ENCODE data around the gene THSD1. TPM values are rescaled to one million over a fixed set of nuclear protein-coding genes. Genes with fewer than 3 reads are reported as not detected.

Gene THSD1, protein sequence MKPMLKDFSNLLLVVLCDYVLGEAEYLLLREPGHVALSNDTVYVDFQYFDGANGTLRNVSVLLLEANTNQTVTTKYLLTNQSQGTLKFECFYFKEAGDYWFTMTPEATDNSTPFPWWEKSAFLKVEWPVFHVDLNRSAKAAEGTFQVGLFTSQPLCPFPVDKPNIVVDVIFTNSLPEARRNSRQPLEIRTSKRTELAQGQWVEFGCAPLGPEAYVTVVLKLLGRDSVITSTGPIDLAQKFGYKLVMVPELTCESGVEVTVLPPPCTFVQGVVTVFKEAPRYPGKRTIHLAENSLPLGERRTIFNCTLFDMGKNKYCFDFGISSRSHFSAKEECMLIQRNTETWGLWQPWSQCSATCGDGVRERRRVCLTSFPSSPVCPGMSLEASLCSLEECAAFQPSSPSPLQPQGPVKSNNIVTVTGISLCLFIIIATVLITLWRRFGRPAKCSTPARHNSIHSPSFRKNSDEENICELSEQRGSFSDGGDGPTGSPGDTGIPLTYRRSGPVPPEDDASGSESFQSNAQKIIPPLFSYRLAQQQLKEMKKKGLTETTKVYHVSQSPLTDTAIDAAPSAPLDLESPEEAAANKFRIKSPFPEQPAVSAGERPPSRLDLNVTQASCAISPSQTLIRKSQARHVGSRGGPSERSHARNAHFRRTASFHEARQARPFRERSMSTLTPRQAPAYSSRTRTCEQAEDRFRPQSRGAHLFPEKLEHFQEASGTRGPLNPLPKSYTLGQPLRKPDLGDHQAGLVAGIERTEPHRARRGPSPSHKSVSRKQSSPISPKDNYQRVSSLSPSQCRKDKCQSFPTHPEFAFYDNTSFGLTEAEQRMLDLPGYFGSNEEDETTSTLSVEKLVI
- total RNA-seq, result under 1 TPM; 0.23 to 0.28 TPM

DNA sequence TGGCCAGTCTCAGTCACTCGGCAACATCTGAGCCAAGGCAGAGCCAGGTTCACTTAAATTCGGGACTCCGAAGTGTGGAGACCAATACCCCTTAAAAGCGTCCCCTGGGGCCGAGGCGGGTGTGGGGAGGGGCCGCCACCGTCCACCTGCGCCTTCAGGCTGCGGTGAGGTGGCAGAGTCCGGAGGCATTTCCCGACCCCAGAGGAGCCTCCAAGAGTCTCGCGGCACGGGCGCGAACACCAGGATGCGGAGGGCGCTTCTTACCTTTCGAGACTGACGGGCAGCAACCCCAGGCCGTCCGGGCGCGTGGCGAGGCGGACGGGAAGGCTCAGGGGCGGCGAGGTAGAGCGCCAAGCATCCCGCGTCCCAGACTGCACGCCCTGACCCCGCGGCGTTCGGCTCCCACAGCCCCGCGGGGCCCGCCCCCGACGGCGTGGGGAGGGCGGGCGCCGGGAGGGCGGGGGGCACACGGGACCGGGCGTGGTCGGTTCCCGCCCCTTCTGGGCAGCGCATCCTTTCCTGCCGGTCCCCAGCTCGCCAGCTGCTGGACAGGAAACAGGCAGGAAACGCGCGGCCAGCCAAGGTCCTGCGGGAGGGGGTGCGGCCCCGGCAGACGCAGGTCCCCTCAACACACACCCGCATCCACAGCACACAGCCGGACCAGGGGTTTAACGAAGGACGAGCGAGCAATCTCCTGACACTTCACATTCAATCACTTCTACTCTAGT, at the start of gene THSD1:
TSS of gene THSD1 (minus strand) at position 406 of the 728 bp plus-strand sequence. CDS start 3,572 bp downstream, outside the sequence.
- no peak within 1 kb of the TSS for H3K27ac Mint-ChIP-seq
- peaks cover 25% of the 10 kb centered on the region for H3K27me3 Mint-ChIP-seq
- peak within 1 kb of the TSS; percentile 62 for H3K4me3 Mint-ChIP-seq
- peaks cover 2% of the 10 kb centered on the region for H3K36me3 Mint-ChIP-seq (ENCODE audit: low read depth)
- peak; percentile 19 for DNase-seq
- POLR2A ChIA-PET, result interaction anchor here (0.9 kb wide), 1 partner anchor 8 kb away, joined by 3 read pairs; no protein-coding TSS in a partner anchor
- CTCF ChIA-PET, result interaction anchor here (1.3 kb wide), 1 partner anchor 45 kb away, joined by 8 read pairs; the partner anchor contains the start of gene VPS36
- H3K9me3 Mint-ChIP-seq, result no peaks in the 10 kb centered on the region
- peaks cover 20% of the 10 kb centered on the region for H3K4me1 Mint-ChIP-seq

DNA sequence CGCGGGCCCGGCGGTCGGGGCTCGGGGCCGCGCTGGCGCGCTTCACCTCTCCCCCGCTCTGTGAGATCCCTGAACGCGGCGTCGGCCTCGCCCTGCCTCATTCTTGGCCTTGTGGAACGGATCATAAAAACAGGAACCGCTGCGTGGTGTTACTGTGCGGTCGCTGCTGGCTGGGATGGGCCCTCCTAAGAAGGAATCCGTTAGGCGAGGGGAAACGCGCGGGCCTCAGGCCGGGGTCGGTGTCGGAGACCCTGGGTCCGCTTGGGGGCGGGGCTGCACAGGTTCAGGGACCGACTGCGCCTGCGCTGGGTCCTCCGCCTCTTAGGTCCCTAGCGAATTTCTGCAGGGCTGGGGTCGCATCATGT, 49.7 kb upstream of the THSD1 start:
- H3K4me3 Mint-ChIP-seq, result peak overlapping the region; percentile 84
- peaks cover 48% of the 10 kb centered on the region for H3K36me3 Mint-ChIP-seq (ENCODE audit: low read depth)
- POLR2A ChIA-PET, result interaction anchor here (0.8 to 1.4 kb wide), 6 partner anchors 11 to 262 kb away, joined by 3 to 13 read pairs (median 4); partner anchors contain the start of gene SUGT1
- no peaks in the 10 kb centered on the region for H3K9me3 Mint-ChIP-seq
- peak; percentile 81 for DNase-seq
- peak overlapping the region; percentile 86 for H3K27ac Mint-ChIP-seq
- H3K27me3 Mint-ChIP-seq, result no peaks in the 10 kb centered on the region
- H3K4me1 Mint-ChIP-seq, result peaks cover 63% of the 10 kb centered on the region
- CTCF ChIA-PET, result interaction anchor here (0.6 kb wide), 1 partner anchor 149 kb away, joined by 3 read pairs; no protein-coding TSS in a partner anchor

DNA sequence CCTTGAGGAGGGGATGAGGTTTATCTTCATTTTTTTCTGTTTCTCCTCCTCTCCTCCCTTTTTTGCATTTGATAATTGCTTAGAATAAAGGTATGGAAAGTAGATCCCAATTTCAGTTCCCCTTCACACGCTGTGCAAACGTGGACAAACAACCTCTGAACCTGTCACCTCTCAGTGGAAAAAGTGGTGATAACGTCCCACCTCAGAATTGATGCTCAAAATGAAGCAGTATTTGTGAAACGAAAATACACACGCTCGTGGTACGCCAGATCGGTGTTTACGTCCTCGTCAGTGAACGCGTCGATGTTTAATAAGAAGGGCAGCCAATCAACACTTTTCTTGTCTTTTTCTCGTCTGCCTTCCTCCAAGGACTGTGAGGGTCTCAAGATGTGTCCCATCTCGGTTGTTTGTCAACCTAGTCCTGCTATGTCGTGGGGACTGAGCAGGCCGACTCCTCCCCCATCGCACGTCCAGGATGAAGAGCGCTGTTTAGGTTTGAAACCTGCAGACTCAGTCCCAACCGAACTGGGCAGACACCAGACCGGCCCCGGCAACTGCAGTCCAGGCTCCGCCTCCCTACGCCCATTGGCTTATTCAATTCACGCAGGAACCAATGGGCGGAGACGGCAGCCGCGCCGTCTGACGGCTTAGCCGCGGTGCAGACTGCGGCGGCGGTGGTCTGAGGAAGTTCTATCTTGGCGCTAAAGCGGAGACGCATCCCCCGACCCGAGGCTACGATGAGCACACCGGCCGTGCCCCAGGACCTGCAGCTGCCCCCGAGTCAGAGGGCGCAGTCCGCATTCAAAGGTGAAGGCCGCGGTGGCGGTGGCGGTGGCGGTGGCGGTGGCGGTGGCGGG, 49.1 kb upstream of the THSD1 start, which contains the start of gene CKAP2:
TSS of gene CKAP2 (plus strand) at position 659 of the 857 bp plus-strand sequence. CDS start at position 738, 79 bp downstream.
- ChIA-PET POLR2A (interaction anchor here (1.2 to 1.4 kb wide), 4 partner anchors 19 to 261 kb away, joined by 3 to 13 read pairs (median 6); partner anchors contain the start of gene SUGT1), CTCF (no interaction called here)
- peak within 1 kb of the TSS; percentile 84 for H3K4me3 Mint-ChIP-seq
- no peaks in the 10 kb centered on the region for H3K9me3 Mint-ChIP-seq
- H3K27ac Mint-ChIP-seq, result peak within 1 kb of the TSS; percentile 98
- H3K27me3 Mint-ChIP-seq, result no peaks in the 10 kb centered on the region
- DNase-seq, result peak; percentile 95
- H3K36me3 Mint-ChIP-seq (ENCODE audit: low read depth), result peaks cover 44% of the 10 kb centered on the region
- peaks cover 60% of the 10 kb centered on the region for H3K4me1 Mint-ChIP-seq

DNA sequence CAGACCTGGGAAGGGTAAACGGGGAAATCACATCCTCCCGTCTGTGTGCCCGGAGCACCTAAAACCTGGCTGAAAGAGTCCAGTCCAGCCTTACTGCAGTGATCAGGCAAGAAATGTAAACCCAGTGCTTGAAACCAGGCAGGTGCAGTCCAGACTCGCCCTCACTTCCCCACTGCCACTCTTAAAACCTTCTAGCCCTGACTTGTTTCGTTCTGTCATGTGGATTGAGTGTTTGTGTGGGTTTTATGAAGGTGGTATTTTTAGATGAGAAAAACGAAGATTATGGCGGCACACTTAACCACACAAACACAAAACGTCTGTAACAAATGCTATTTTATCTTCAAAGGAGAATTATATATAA, 48.5 kb upstream of the THSD1 start:
- peaks cover 56% of the 10 kb centered on the region for H3K4me1 Mint-ChIP-seq
- no peaks in the 10 kb centered on the region for H3K9me3 Mint-ChIP-seq
- peak overlapping the region; percentile 98 for H3K27ac Mint-ChIP-seq
- no peaks in the 10 kb centered on the region for H3K27me3 Mint-ChIP-seq
- H3K4me3 Mint-ChIP-seq, result peak overlapping the region; percentile 84
- ChIA-PET POLR2A (no interaction called here), CTCF (no interaction called here)
- DNase-seq, result peak; percentile 37
- peaks cover 38% of the 10 kb centered on the region for H3K36me3 Mint-ChIP-seq (ENCODE audit: low read depth)

DNA sequence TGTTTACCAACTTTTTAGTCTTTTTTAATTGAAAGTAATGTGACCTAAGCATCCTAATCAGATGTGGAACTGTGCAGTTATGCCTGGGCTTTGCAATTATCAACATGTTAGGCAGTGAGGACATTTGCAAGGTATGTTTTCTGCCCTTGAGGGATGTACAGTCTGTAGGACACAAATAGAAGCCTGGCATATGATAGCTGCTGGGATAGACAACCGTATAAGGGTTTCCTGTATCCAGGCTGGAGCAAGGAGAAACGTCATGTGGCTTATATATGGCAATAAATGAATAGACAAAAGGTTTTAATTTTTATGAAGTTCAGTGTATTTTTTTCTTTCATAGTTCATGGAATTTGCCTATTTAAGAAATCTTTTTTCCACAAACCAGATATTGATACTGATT, 46.5 kb upstream of the THSD1 start:
- no peak for DNase-seq
- Mint-ChIP-seq H3K36me3 (ENCODE audit: low read depth) (peaks cover 31% of the 10 kb centered on the region), H3K9me3 (no peaks in the 10 kb centered on the region), H3K4me1 (peaks cover 56% of the 10 kb centered on the region), H3K27me3 (no peaks in the 10 kb centered on the region), H3K4me3 (no peak overlapping the region), H3K27ac (no peak overlapping the region)
- POLR2A ChIA-PET, result interaction anchor here (1.0 to 1.1 kb wide), 2 partner anchors 200 to 440 kb away, joined by 3 read pairs; partner anchors contain the start of genes ALG11 and SUGT1
- CTCF ChIA-PET, result interaction anchor here (0.8 kb wide), 1 partner anchor 261 kb away, joined by 3 read pairs; no protein-coding TSS in a partner anchor

DNA sequence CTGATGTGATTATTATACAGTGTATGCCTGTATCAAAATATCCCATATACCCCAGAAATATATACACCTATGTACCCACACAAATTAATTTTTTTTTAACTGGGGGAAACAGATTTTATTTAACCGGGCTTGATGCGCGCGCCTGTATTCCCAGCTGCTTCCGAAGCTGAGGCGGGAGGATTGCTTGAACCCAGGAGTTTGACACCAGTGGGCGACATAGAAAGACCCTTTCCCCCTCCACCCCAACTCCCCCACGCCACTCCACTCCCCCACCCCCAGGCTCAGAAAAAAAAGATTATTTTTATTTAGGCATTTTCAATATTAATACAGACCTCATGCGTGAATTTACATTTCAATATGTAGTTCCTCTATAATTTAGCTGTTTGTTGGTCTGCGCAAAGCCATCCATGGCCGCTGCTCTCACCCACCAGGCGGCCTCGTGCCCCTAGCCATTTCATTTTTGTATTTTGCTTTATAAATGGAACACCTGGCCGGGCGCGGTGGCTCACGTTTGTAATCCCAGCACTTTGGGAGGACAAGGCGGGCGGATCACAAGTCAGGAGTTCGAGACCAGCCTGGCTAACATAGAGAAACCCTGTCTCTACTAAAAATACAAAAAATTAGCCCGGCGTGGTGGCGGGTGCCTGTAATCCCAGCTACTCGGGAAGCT, 45.3 kb upstream of the THSD1 start:
- H3K27ac Mint-ChIP-seq, result peak overlapping the region; percentile 8
- ChIA-PET CTCF (interaction anchor here (0.5 to 3.2 kb wide), 40 partner anchors 9 to 997 kb away, joined by 3 to 20 read pairs (median 4); partner anchors contain the start of genes NEK3 and SUGT1), POLR2A (interaction anchor here (0.8 to 2.3 kb wide), 10 partner anchors 9 to 292 kb away, joined by 3 to 23 read pairs (median 6); partner anchors contain the start of genes NEK3 and SUGT1)
- H3K9me3 Mint-ChIP-seq, result no peaks in the 10 kb centered on the region
- peak overlapping the region; percentile 84 for H3K4me3 Mint-ChIP-seq
- no peak for DNase-seq
- H3K4me1 Mint-ChIP-seq, result peaks cover 47% of the 10 kb centered on the region
- no peaks in the 10 kb centered on the region for H3K27me3 Mint-ChIP-seq
- peaks cover 22% of the 10 kb centered on the region for H3K36me3 Mint-ChIP-seq (ENCODE audit: low read depth)

DNA sequence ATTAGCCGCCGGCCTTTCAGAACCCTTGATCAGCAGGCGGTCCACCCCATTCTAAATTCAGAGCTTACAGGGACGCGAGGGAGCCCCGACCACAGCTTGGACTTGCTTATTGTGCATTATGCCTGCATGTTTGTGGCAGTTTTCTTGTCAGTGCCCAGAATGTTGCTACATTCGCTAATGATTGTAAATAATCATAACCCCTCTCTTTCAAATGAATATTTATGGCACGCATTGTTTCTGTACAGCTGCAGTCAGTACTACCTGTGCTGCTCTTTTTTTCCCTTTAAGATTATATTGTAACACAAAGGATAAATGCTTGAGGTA, 44.8 kb upstream of the THSD1 start:
- DNase-seq, result no peak
- CTCF ChIA-PET, result interaction anchor here (0.5 to 3.2 kb wide), 41 partner anchors 9 to 1558 kb away, joined by 3 to 20 read pairs (median 4); partner anchors contain the start of genes NEK3 and SUGT1
- Mint-ChIP-seq H3K4me3 (peak overlapping the region; percentile 84), H3K27me3 (no peaks in the 10 kb centered on the region), H3K36me3 (ENCODE audit: low read depth) (peaks cover 20% of the 10 kb centered on the region), H3K27ac (peak overlapping the region; percentile 8), H3K9me3 (no peaks in the 10 kb centered on the region), H3K4me1 (peaks cover 44% of the 10 kb centered on the region)
- POLR2A ChIA-PET, result interaction anchor here (0.8 to 2.3 kb wide), 10 partner anchors 9 to 291 kb away, joined by 3 to 23 read pairs (median 6); partner anchors contain the start of genes NEK3 and SUGT1

DNA sequence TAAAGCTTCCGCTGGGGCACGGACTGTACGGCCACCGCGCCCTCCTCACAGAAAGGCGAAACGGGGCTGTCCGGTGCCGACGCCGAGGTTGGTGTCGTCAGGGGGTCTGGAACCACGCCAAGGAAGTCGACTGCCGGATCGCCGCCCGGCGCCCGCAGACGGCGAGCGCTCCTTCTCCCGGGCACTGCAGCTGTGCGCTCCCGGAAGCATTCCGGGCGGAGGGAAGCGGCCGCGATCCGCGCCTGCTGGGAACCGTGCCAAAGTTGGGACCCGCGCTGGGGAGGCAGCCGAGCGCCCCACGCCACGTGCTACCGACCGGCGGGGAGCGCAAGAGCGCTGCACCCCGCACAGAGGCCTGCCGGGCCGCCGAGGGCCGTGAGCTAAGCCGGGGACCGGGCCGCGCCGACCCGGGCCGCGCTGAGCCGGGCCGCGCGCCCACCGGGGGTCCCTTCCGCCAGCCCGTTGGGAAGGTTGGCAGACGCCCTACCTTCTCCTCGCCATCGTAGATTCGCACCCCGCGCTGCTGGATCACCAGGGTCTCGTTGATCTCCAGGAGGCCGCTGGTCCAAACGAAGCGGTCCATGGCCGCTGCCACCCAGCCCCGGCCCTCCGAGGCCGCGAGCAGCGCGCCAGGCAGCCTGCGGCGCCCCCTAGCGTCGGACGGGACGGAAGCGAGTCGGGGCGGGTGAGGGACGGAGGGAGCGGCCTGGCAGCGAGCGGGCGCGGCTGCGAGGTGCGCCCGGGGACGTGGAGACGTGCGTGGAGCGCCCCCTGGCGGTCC, 44.2 kb upstream of the THSD1 start, which contains the start of gene VPS36:
TSS of gene VPS36 (minus strand) at position 623 of the 781 bp plus-strand sequence. CDS start at position 583, 40 bp downstream.
- DNase-seq, result peak; percentile 95
- Mint-ChIP-seq H3K27me3 (no peaks in the 10 kb centered on the region), H3K4me1 (peaks cover 43% of the 10 kb centered on the region), H3K4me3 (peak within 1 kb of the TSS; percentile 84), H3K27ac (peak within 1 kb of the TSS; percentile 83), H3K36me3 (ENCODE audit: low read depth) (peaks cover 17% of the 10 kb centered on the region), H3K9me3 (no peaks in the 10 kb centered on the region)
- CTCF ChIA-PET, result interaction anchor here (0.5 to 3.2 kb wide), 45 partner anchors 9 to 1557 kb away, joined by 3 to 20 read pairs (median 5); partner anchors contain the start of genes NEK3, NEK5 and SUGT1
- POLR2A ChIA-PET, result interaction anchor here (0.8 to 2.3 kb wide), 11 partner anchors 8 to 321 kb away, joined by 3 to 23 read pairs (median 5); partner anchors contain the start of genes NEK3, NEK5 and SUGT1

DNA sequence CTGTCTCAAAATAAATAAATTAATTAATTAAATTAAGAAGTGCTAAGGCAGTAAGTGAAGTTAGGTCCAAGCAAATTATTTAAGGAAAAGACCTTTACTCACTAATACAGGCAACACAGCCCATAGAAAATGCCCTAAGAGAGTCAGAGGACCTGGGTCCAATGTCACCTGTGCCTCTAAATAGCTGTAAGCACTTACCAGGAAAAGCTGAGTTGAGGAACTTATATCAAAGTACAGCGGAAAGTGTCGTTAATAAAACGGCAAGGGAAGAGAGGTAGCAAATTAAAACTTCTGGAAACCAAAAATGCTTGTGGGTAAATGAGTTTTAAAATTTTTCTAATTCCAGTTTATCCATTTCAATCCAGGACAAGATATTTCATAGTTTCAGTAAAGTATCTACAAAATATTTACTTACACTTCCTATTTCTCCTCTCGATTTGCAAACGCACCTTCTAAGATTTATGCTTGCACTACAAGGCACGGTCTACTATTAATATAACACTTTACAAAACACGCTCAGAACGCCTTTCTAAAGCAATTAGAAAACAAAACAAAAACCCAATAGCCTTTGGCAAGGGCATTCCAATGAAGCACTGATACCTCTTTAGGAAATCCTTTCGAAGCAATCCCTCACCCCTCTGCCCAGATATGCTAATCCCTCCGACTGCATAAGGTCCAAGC, 43.5 kb upstream of the THSD1 start:
- POLR2A ChIA-PET, result interaction anchor here (1.1 to 2.3 kb wide), 7 partner anchors 13 to 320 kb away, joined by 3 to 23 read pairs (median 7); partner anchors contain the start of genes NEK5 and SUGT1
- peak overlapping the region; percentile 84 for H3K4me3 Mint-ChIP-seq
- peak overlapping the region; percentile 83 for H3K27ac Mint-ChIP-seq
- no peak for DNase-seq
- no peaks in the 10 kb centered on the region for H3K9me3 Mint-ChIP-seq
- peaks cover 14% of the 10 kb centered on the region for H3K36me3 Mint-ChIP-seq (ENCODE audit: low read depth)
- no peaks in the 10 kb centered on the region for H3K27me3 Mint-ChIP-seq
- CTCF ChIA-PET, result interaction anchor here (0.6 to 3.2 kb wide), 23 partner anchors 8 to 634 kb away, joined by 3 to 20 read pairs (median 6); partner anchors contain the start of genes NEK3, NEK5 and SUGT1
- H3K4me1 Mint-ChIP-seq, result peaks cover 40% of the 10 kb centered on the region

All from activated CD4-positive, alpha-beta memory T cell treated with anti-CD3 and anti-CD28 coated beads, Interleukin-2, amount 10 ng/mL, durations not matched to agents 7 days and 5 days (primary cell).